H1 (cell line): ENCODE results near the gene MXD3. TPM values are rescaled to one million over a fixed set of nuclear protein-coding genes. Genes with fewer than 3 reads are reported as not detected.

Source experiments
- CTCF ChIA-PET: fragments of 300-600 bp; sonication (Branson Sonifier 250); formaldehyde crosslinking; loops from one replicate; lab custom pipeline; 2021; ENCODE audit not compliant: partially characterized antibody; lab: Charles Lee
- POLR2A ChIA-PET: fragments of 300-600 bp; sonication (Branson Sonifier 250); formaldehyde crosslinking; loops from one replicate; lab custom pipeline; 2021; ENCODE audit warnings: inconsistent platforms; ENCODE audit not compliant: partially characterized antibody; lab: Charles Lee
- DNase-seq, 2 experiments: peaks; one replicate each; pipeline versions ENCODE4 v3.0.0 to v3.0.0-alpha.2; 2010 to 2022; ENCODE audit warnings: low spot score in 2 of 2, low read depth in 1 of 2, mixed read lengths in 1 of 2
- FAIRE-seq: peaks from 2 replicates; lab custom pipeline; 2011; peaks lifted over from hg19 to GRCh38; lab: Jason Lieb, UNC
- H2AFZ ChIP-seq: 2 replicates; pipeline ENCODE4 v1.8.1; 2012; ENCODE audit warnings: low read length, inconsistent platforms
- H2AK5ac ChIP-seq: 2 replicates; pipeline ENCODE4 v1.6.1; 2013; ENCODE audit warnings: low read depth, low read length
- H2BK120ac ChIP-seq: replicated peaks from 2 replicates; pipeline ENCODE3; 2013; ENCODE audit warnings: low read depth, low read length, inconsistent platforms
- H2BK12ac ChIP-seq: 2 replicates; pipeline ENCODE4 v1.6.1; 2013; ENCODE audit warnings: low read depth, low read length
- H2BK15ac ChIP-seq: 2 replicates; pipeline ENCODE4 v1.6.1; 2013; ENCODE audit warnings: low read length
- H2BK20ac ChIP-seq: 2 replicates; pipeline ENCODE4 v1.6.1; 2013; ENCODE audit warnings: low read length
- H2BK5ac ChIP-seq: 2 replicates; pipeline ENCODE4 v1.6.1; 2013; ENCODE audit warnings: low read depth, low read length
- H3K14ac ChIP-seq: 2 replicates; pipeline ENCODE4 v1.6.1; 2013; ENCODE audit warnings: inconsistent platforms; ENCODE audit not compliant: insufficient read length
- H3K18ac ChIP-seq: 2 replicates; pipeline ENCODE4 v1.6.1; 2013; ENCODE audit warnings: low read length; ENCODE audit errors: extremely low read depth
- H3K23ac ChIP-seq: 2 replicates; pipeline ENCODE4 v1.6.1; 2013; ENCODE audit warnings: inconsistent platforms; ENCODE audit not compliant: insufficient read length
- H3K23me2 ChIP-seq: 2 replicates; pipeline ENCODE4 v1.6.1; 2013; ENCODE audit warnings: low read depth, low read length
- H3K27ac ChIP-seq: 2 replicates; pipeline ENCODE4 v1.6.1; 2011; ENCODE audit warnings: low read depth, low read length, inconsistent platforms
- H3K27me3 ChIP-seq, 4 experiments: replicated peaks in 1 of 4; 1 replicate in 1 of 4; 2 replicates in 3 of 4; pipeline versions ENCODE4 v1.6.1 to v1.8.1; 2011 to 2013; ENCODE audit warnings: low read length in 3 of 4, mild to moderate bottlenecking in 3 of 4, inconsistent platforms in 2 of 4, mixed read lengths in 2 of 4, moderate library complexity in 1 of 4; ENCODE audit not compliant: control insufficient read depth in 3 of 4, insufficient read depth in 3 of 4; ENCODE audit errors: extremely low read depth in 1 of 4
- H3K36me3 ChIP-seq, 4 experiments: 2 replicates each; pipeline versions ENCODE4 v1.6.1 to v1.8.1; 2011 to 2013; ENCODE audit warnings: mild to moderate bottlenecking in 4 of 4, low read length in 3 of 4, moderate library complexity in 2 of 4, control low read depth in 1 of 4, inconsistent platforms in 1 of 4; ENCODE audit not compliant: insufficient read depth in 4 of 4, control insufficient read depth in 2 of 4
- H3K4ac ChIP-seq: replicated peaks from 2 replicates; pipeline ENCODE3; 2013; ENCODE audit warnings: low read length, low read depth, mixed read lengths, inconsistent platforms; ENCODE audit not compliant: insufficient read length
- H3K4me1 ChIP-seq, 4 experiments: replicated peaks in 1 of 4; 1 replicate in 1 of 4; 2 replicates in 3 of 4; pipeline versions ENCODE4 v1.6.1 to v1.8.1; 2011 to 2013; ENCODE audit warnings: low read length in 3 of 4, inconsistent platforms in 2 of 4, mixed read lengths in 1 of 4; ENCODE audit not compliant: insufficient read depth in 4 of 4, control insufficient read depth in 3 of 4
- H3K4me2 ChIP-seq, 2 experiments: 2 replicates each; pipeline versions ENCODE4 v1.6.1 to v1.8.1; 2011 to 2013; ENCODE audit warnings: low read depth in 2 of 2, low read length in 2 of 2, control low read depth in 1 of 2, inconsistent platforms in 1 of 2, mild to moderate bottlenecking in 1 of 2; ENCODE audit not compliant: insufficient read depth in 1 of 2
- H3K4me3 ChIP-seq, 4 experiments: fragments of 200-600, 300-600 bp in 1 of 4; sonication (generic), shearing (Covaris generic), sonication (Bioruptor Twin) in 1 of 4; 2 replicates each; pipeline versions ENCODE4 v1.5.1 to v1.8.1; 2011 to 2016; ENCODE audit warnings: low read length in 4 of 4, low read depth in 3 of 4, control low read depth in 2 of 4, inconsistent platforms in 2 of 4, mild to moderate bottlenecking in 2 of 4, mixed read lengths in 1 of 4, moderate library complexity in 1 of 4; ENCODE audit not compliant: insufficient read depth in 2 of 4; ENCODE audit errors: extremely low read depth in 1 of 4
- H3K56ac ChIP-seq: replicated peaks from 2 replicates; pipeline ENCODE3; 2013; ENCODE audit warnings: low read depth, mild to moderate bottlenecking, mixed read lengths, low read length, inconsistent platforms; ENCODE audit not compliant: insufficient read length
- H3K79me1 ChIP-seq: 2 replicates; pipeline ENCODE4 v1.6.1; 2013; ENCODE audit warnings: low read depth, low read length, control low read depth
- H3K79me2 ChIP-seq, 2 experiments: 2 replicates each; pipeline versions ENCODE4 v1.6.1 to v1.8.1; 2012 to 2013; ENCODE audit warnings: low read length in 2 of 2, mild to moderate bottlenecking in 2 of 2, inconsistent platforms in 1 of 2; ENCODE audit not compliant: insufficient read depth in 2 of 2, control insufficient read depth in 1 of 2
- H3K9ac ChIP-seq, 4 experiments: replicated peaks in 1 of 4; 1 replicate in 1 of 4; 2 replicates in 3 of 4; pipeline versions ENCODE4 v1.6.1 to v1.8.1; 2011 to 2013; ENCODE audit warnings: low read depth in 3 of 4, low read length in 3 of 4, control low read depth in 2 of 4, mild to moderate bottlenecking in 2 of 4, moderate library complexity in 2 of 4, inconsistent platforms in 1 of 4; ENCODE audit errors: extremely low read depth in 1 of 4
- H3K9me3 ChIP-seq, 2 experiments: 2 replicates each; pipeline versions ENCODE4 v1.6.1 to v1.8.1; 2012 to 2013; ENCODE audit warnings: mild to moderate bottlenecking in 2 of 2, moderate library complexity in 2 of 2, control low read depth in 1 of 2, inconsistent platforms in 1 of 2, low read depth in 1 of 2, low read length in 1 of 2, mixed read lengths in 1 of 2; ENCODE audit not compliant: insufficient read depth in 2 of 2
- H4K20me1 ChIP-seq, 2 experiments: replicated peaks in 1 of 2; 2 replicates each; pipeline versions ENCODE3 to v1.8.1; 2011 to 2013; ENCODE audit warnings: inconsistent platforms in 2 of 2, low read length in 2 of 2, mild to moderate bottlenecking in 1 of 2; ENCODE audit not compliant: insufficient read depth in 2 of 2, control insufficient read depth in 1 of 2
- H4K5ac ChIP-seq: 2 replicates; pipeline ENCODE4 v1.6.1; 2013; ENCODE audit warnings: low read length, low read depth, mixed read lengths, inconsistent platforms; ENCODE audit not compliant: insufficient read length
- H4K8ac ChIP-seq: 2 replicates; pipeline ENCODE4 v1.8.0; 2013; ENCODE audit warnings: mild to moderate bottlenecking, moderate library complexity, low read length, inconsistent platforms; ENCODE audit not compliant: insufficient read depth; ENCODE audit errors: extremely low read depth
- H4K91ac ChIP-seq: replicated peaks from 2 replicates; pipeline ENCODE3; 2013; ENCODE audit warnings: low read length, mixed read lengths, inconsistent platforms; ENCODE audit not compliant: insufficient read length
- ATF2 ChIP-seq: IDR thresholded peaks from 2 replicates; pipeline ENCODE4 v1.6.1; 2012; ENCODE audit warnings: low read length, inconsistent platforms
- CTBP2 ChIP-seq: IDR thresholded peaks from 2 replicates; pipeline ENCODE4 v1.7.0; 2011; ENCODE audit warnings: borderline replicate concordance, mild to moderate bottlenecking, moderate library complexity, mixed read lengths, low read length; ENCODE audit not compliant: insufficient read depth, insufficient read length
- GABPA ChIP-seq: IDR thresholded peaks from 2 replicates; pipeline ENCODE4 v1.6.1; 2011; ENCODE audit warnings: mild to moderate bottlenecking, low read length, moderate library complexity, borderline replicate concordance; ENCODE audit not compliant: insufficient read depth
- HDAC2 ChIP-seq, 2 experiments: fragments of 300-600 bp in 1 of 2; sonication (generic) in 1 of 2; IDR thresholded peaks; 2 replicates each; pipeline ENCODE4 v1.6.1; 2011 to 2012; ENCODE audit warnings: low read depth in 2 of 2, low read length in 2 of 2, mild to moderate bottlenecking in 2 of 2, moderate library complexity in 2 of 2, borderline replicate concordance in 1 of 2, inconsistent platforms in 1 of 2
- JUN ChIP-seq: IDR thresholded peaks from 2 replicates; pipeline ENCODE4 v1.6.1; 2011; ENCODE audit warnings: low read depth, mild to moderate bottlenecking, improper control_type of control experiment, low read length
- MAX ChIP-seq: IDR thresholded peaks from 2 replicates; pipeline ENCODE4 v1.6.1; 2012; ENCODE audit warnings: inconsistent platforms
- RNF2 ChIP-seq: fragments of 200-900, 300-1000 bp; sonication (generic); IDR thresholded peaks from 2 replicates; pipeline ENCODE4 v1.7.1; 2016; ENCODE audit warnings: borderline replicate concordance, low read depth, mild to moderate bottlenecking, antibody characterized with exemption, low read length; ENCODE audit not compliant: poor library complexity, severe bottlenecking; ENCODE audit errors: missing control alignments
- SAP30 ChIP-seq: fragments of 300-600 bp; sonication (generic); IDR thresholded peaks from 2 replicates; pipeline ENCODE4 v1.7.1; 2012; ENCODE audit warnings: low read length, moderate library complexity, mild to moderate bottlenecking, inconsistent platforms; ENCODE audit not compliant: insufficient read depth, insufficient replicate concordance
- SIX5 ChIP-seq: IDR thresholded peaks from 2 replicates; pipeline ENCODE4 v1.6.1; 2011; ENCODE audit warnings: mild to moderate bottlenecking, low read depth, low read length
- SP2 ChIP-seq: IDR thresholded peaks from 2 replicates; pipeline ENCODE4 v1.6.1; 2012; ENCODE audit warnings: mild to moderate bottlenecking, low read length, inconsistent platforms
- YY1 ChIP-seq: IDR thresholded peaks from 2 replicates; pipeline ENCODE4 v1.6.1; 2011; ENCODE audit warnings: low read depth, mild to moderate bottlenecking, low read length
- WGBS, 2 experiments: shearing (Covaris generic) in 1 of 2; methylation state at CpG; one replicate each; pipeline versions ENCODE4 v1.1.6 to v1.1.7; 2013 to 2015; ENCODE audit warnings: low lambda C conversion rate in 2 of 2, mixed read lengths in 2 of 2, inconsistent platforms in 1 of 2, low coverage in 1 of 2, missing lambda C conversion rate in 1 of 2; ENCODE audit not compliant: insufficient replicate concordance in 2 of 2, insufficient coverage in 1 of 2, insufficient read length in 1 of 2; ENCODE audit errors: extremely low coverage in 1 of 2, missing lambda C conversion rate in 1 of 2; 5-methylcytosine and 5-hydroxymethylcytosine counted together
- polyA plus RNA-seq, 7 experiments: library from polyadenylated mRNA; depleted of rRNA in 3 of 7; stranded (reverse) in 5 of 7; unstranded in 2 of 7; fragments of >200 nt in 5 of 7; fragments of 200-250 nt in 2 of 7; gene quantifications; 1 replicate in 5 of 7; 2 replicates in 1 of 7; 4 replicates in 1 of 7; pipeline versions ENCODE4 v1.2.1 to v1.2.3, GENCODE V29; 2011 to 2013; ENCODE audit warnings: missing spikeins in 2 of 7, mixed read lengths in 2 of 7
- total RNA-seq: library from RNA; stranded (reverse); fragmentation: NEBNext Ultra II Directional; extraction: Animal tissue kit (Norgen Biotek cat#: 25700); gene quantifications from 2 replicates; pipeline ENCODE4 v1.2.1, GENCODE V29; 2021

Gene MXD3
- total and polyA plus RNA-seq, 2 of the 8 experiments (the other 6 are each of a cell fraction or from before 2014, with no cell fraction given): 6.5 to 7.7 TPM

GRCh38 chr5:177316005-177316404 is 4.3 kb upstream of the MXD3 start:
- DNase-seq (no peak), FAIRE-seq (no peak)
- H3K79me2 ChIP-seq: no peaks in the 10 kb centered on the region
- H4K91ac ChIP-seq: no peak overlapping the region
- no peak overlapping the region for H3K4me2 ChIP-seq
- H3K27me3 ChIP-seq: no peaks in the 10 kb centered on the region
- H2BK20ac ChIP-seq: no peak overlapping the region
- H2BK12ac ChIP-seq: no peak overlapping the region
- peaks cover 0 to 13% (median 7%) of the 10 kb centered on the region in 4 experiments; a peak in 6 of 7 replicates for H3K4me1 ChIP-seq
- H3K23me2 ChIP-seq: peaks cover 11% of the 10 kb centered on the region
- no peak overlapping the region for H3K18ac ChIP-seq
- no peak overlapping the region for H3K27ac ChIP-seq
- H3K79me1 ChIP-seq: no peaks in the 10 kb centered on the region
- H3K56ac ChIP-seq: no peak overlapping the region
- no peak overlapping the region for H2AK5ac ChIP-seq
- ChIA-PET POLR2A (interaction anchor here (1.0 to 2.9 kb wide), 6 partner anchors 13 to 129 kb away, joined by 3 to 10 read pairs (median 3); partner anchors contain the start of gene LMAN2), CTCF (interaction anchor here (0.9 to 16.6 kb wide), 12 partner anchors 9 to 177 kb away, joined by 3 to 251 read pairs (median 8); partner anchors contain the start of gene LMAN2)
- no peak overlapping the region for H2AFZ ChIP-seq
- no peak overlapping the region for H4K5ac ChIP-seq
- no peak overlapping the region for H3K4ac ChIP-seq
- WGBS, 2 experiments: 90% methylated on average over 3 of the region's 3 CpGs; no CpG with 5 or more reads in 1 of the 2 experiments
- no peak overlapping the region for H2BK15ac ChIP-seq
- no peak overlapping the region for H3K14ac ChIP-seq
- no peak overlapping the region for H2BK5ac ChIP-seq
- no peak overlapping the region for H3K9ac ChIP-seq
- no peak overlapping the region for H3K4me3 ChIP-seq
- H2BK120ac ChIP-seq: no peak overlapping the region
- H3K23ac ChIP-seq: no peak overlapping the region
- H3K36me3 ChIP-seq: no peaks in the 10 kb centered on the region
- H4K20me1 ChIP-seq: no peaks in the 10 kb centered on the region
- no peak overlapping the region for H4K8ac ChIP-seq
- H3K9me3 ChIP-seq: no peaks in the 10 kb centered on the region
- TF ChIP-seq SIX5: no peak
- no peak for TF ChIP-seq HDAC2 (IDR thresholded peaks at IDR 0.05; ENCODE audit: borderline replicate concordance in 1 of 2, low read depth in 2 of 2, low read length in 2 of 2)
- TF ChIP-seq ATF2: no peak
- TF ChIP-seq YY1: no peak
- TF ChIP-seq MAX: no peak
- no peak for TF ChIP-seq RNF2
- TF ChIP-seq CTBP2: no peak
- no peak for TF ChIP-seq JUN
- no peak for TF ChIP-seq SAP30
- TF ChIP-seq SP2: no peak
- no peak for TF ChIP-seq GABPA
